Mammary epithelial cell (primary cell): ENCODE results near the gene ANXA6.

ENCODE experiments used
- EZH2 ChIP-seq: IDR thresholded peaks from 2 replicates; pipeline ENCODE4 v1.6.1; 2012; ENCODE audit warnings: low read length, inconsistent platforms, borderline replicate concordance
- TF ChIP-seq, protein P1 (sequence below), 2 donors: IDR thresholded peaks in 1 of 2; conservative IDR thresholded peaks in 1 of 2; 2 replicates each; pipeline ENCODE4 v1.5.1; 2011 to 2012; ENCODE audit warnings: inconsistent platforms in 2 of 2, low read length in 2 of 2, mild to moderate bottlenecking in 2 of 2, control low read depth in 1 of 2, low read depth in 1 of 2; ENCODE audit not compliant: insufficient read depth in 1 of 2; ENCODE audit errors: extremely low read depth in 1 of 2

DNA sequence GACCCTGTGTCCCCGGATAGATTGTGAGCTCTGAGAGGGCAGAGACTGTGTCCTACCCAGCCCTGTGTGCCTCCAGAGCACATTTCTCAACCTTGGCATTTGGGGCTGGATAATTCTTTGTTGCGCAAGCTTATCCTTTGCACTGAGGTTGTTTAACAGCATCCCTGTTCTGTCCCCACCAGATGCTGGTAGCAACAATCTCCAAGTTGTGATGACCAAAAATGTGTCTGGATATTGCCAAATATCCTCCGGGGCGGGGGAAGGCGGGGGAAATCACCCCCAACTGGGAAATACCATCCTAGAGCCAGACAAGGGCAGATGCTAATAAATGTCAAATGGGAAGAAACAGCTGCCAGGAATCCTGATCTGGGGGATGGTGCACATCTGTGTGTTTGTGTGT lies 52.8 kb downstream of the ANXA6 start:
- no peak for TF ChIP-seq EZH2
- TF ChIP-seq, protein P1, sequence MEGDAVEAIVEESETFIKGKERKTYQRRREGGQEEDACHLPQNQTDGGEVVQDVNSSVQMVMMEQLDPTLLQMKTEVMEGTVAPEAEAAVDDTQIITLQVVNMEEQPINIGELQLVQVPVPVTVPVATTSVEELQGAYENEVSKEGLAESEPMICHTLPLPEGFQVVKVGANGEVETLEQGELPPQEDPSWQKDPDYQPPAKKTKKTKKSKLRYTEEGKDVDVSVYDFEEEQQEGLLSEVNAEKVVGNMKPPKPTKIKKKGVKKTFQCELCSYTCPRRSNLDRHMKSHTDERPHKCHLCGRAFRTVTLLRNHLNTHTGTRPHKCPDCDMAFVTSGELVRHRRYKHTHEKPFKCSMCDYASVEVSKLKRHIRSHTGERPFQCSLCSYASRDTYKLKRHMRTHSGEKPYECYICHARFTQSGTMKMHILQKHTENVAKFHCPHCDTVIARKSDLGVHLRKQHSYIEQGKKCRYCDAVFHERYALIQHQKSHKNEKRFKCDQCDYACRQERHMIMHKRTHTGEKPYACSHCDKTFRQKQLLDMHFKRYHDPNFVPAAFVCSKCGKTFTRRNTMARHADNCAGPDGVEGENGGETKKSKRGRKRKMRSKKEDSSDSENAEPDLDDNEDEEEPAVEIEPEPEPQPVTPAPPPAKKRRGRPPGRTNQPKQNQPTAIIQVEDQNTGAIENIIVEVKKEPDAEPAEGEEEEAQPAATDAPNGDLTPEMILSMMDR (conservative IDR thresholded peaks at IDR 0.05 in 1 of 2, IDR thresholded peaks at IDR 0.05 in 1 of 2; ENCODE audit: extremely low read depth in 1 of 2, insufficient read depth in 1 of 2, low read depth in 1 of 2, low read length in 2 of 2) = no peak
